GM12873 (cell line): ENCODE data around the gene LRG1.

Experiments used
- CTCF ChIP-seq: IDR thresholded peaks from 2 replicates; pipeline ENCODE4 v1.5.1; 2012; ENCODE audit warnings: low read depth, mild to moderate bottlenecking, moderate library complexity, low read length, control low read depth; ENCODE audit not compliant: insufficient read depth; ENCODE audit errors: missing control alignments

The LRG1 gene

GRCh38 chr19:4580021-4580901 lies 40.4 kb upstream of the LRG1 start:
- no peak for TF ChIP-seq CTCF

- TF ChIP-seq CTCF, result no peak
Observed at GRCh38 chr19:4579389-4579788, 39.6 kb upstream of the LRG1 start.

- no peak for TF ChIP-seq CTCF
Observed at GRCh38 chr19:4578552-4579248, 38.9 kb upstream of the LRG1 start.

- TF ChIP-seq CTCF, result no peak
Observed at GRCh38 chr19:4577020-4577782, 37.4 kb upstream of the LRG1 start.

GRCh38 chr19:4576016-4576933 lies 36.4 kb upstream of the LRG1 start:
- peak; percentile 80 for TF ChIP-seq CTCF

GRCh38 chr19:4575267-4576015 lies 35.6 kb upstream of the LRG1 start:
- TF ChIP-seq CTCF, result no peak
